ENCODE data around the gene TBCE. TPM values are rescaled to one million over a fixed set of nuclear protein-coding genes. Genes with fewer than 3 reads are reported as not detected.

TBCE gene
- polyA plus RNA-seq, 1 donor from 2014 or later = 72.9 TPM

DNA sequence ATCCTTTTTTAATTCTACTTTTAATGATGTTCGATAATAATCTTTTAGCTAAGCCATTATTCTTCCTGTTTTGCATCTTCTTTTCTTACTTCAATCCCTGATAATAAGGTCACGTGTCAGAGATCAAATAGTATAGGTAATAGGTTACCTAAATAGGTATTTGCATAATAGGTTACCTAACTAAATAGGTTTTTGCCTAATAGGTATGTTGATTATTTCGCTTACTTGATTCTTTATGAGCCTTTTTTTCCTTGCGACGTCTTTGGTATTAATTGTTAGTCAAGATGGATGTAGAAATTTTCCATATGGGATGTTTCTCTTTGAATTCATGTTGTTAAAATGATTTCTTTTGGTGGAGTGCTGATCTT is 36.3 kb upstream of the TBCE start:
- peak overlapping the region; percentile 0 for H3K9ac ChIP-seq (ENCODE audit: low read length)
- peak overlapping the region; percentile 75 for H3K4me3 ChIP-seq (ENCODE audit: low read length)
- H3K9me3 ChIP-seq (ENCODE audit: low read length) = no peaks in the 10 kb centered on the region
- no peak overlapping the region for H2AFZ ChIP-seq (ENCODE audit: low read depth, low read length)
- no peaks in the 10 kb centered on the region for H4K20me1 ChIP-seq (ENCODE audit: insufficient read depth)
- TF ChIP-seq POLR2AphosphoS5 (IDR thresholded peaks at IDR 0.05) (no peak), RAD21 (conservative IDR thresholded peaks at IDR 0.05) (no peak), EZH2 (IDR thresholded peaks at IDR 0.05; ENCODE audit: borderline replicate concordance, insufficient read depth, low read length, poor library complexity, severe bottlenecking) (no peak), EP300 (conservative IDR thresholded peaks at IDR 0.05; ENCODE audit: poor library complexity, severe bottlenecking) (no peak), SMC3 (conservative IDR thresholded peaks at IDR 0.05; ENCODE audit: poor library complexity) (no peak), MXI1 (conservative IDR thresholded peaks at IDR 0.05; ENCODE audit: poor library complexity, severe bottlenecking) (no peak), TAF1 (IDR thresholded peaks at IDR 0.05; ENCODE audit: low read depth) (no peak), CTCF (IDR thresholded peaks at IDR 0.05; ENCODE audit: poor library complexity, severe bottlenecking) (no peak), REST (IDR thresholded peaks at IDR 0.05; ENCODE audit: borderline replicate concordance) (no peak)
- no peaks in the 10 kb centered on the region for H3K36me3 ChIP-seq (ENCODE audit: insufficient read depth, low read length)
- peak overlapping the region; percentile 95 for H3K4me2 ChIP-seq (ENCODE audit: low read length)
- no peaks in the 10 kb centered on the region for H3F3A ChIP-seq (ENCODE audit: insufficient read depth, low read length, poor library complexity, severe bottlenecking)
- H3K27me3 ChIP-seq (ENCODE audit: insufficient read depth, low read depth, low read length) = no peaks in the 10 kb centered on the region
- H3K27ac ChIP-seq (ENCODE audit: low read length) = no peak overlapping the region
- H3K9me2 ChIP-seq (ENCODE audit: insufficient read depth, low read length) = no peaks in the 10 kb centered on the region
- H3K79me2 ChIP-seq (replicated peaks; ENCODE audit: insufficient read depth, low read length) = peaks cover 71% of the 10 kb centered on the region

- Histone ChIP-seq H3K9me2 (ENCODE audit: insufficient read depth, low read length) (no peaks in the 10 kb centered on the region), H3K27me3 (ENCODE audit: insufficient read depth, low read depth, low read length) (no peaks in the 10 kb centered on the region), H3F3A (ENCODE audit: insufficient read depth, low read length, poor library complexity, severe bottlenecking) (no peaks in the 10 kb centered on the region), H4K20me1 (ENCODE audit: insufficient read depth) (no peaks in the 10 kb centered on the region), H3K4me3 (ENCODE audit: low read length) (peak overlapping the region; percentile 75), H3K27ac (ENCODE audit: low read length) (peak overlapping the region; percentile 19), H2AFZ (ENCODE audit: low read depth, low read length) (no peak overlapping the region), H3K36me3 (ENCODE audit: insufficient read depth, low read length) (no peaks in the 10 kb centered on the region), H3K9me3 (ENCODE audit: low read length) (no peaks in the 10 kb centered on the region), H3K79me2 (replicated peaks; ENCODE audit: insufficient read depth, low read length) (peaks cover 66% of the 10 kb centered on the region), H3K4me2 (ENCODE audit: low read length) (peak overlapping the region; percentile 95), H3K9ac (ENCODE audit: low read length) (peak overlapping the region; percentile 0)
- no peak for TF ChIP-seq RAD21 (conservative IDR thresholded peaks at IDR 0.05)
Observed at GRCh38 chr1:235331401-235331800, 35.8 kb upstream of the TBCE start.

- H3K4me3 ChIP-seq (ENCODE audit: low read length) = no peak overlapping the region
- H3K36me3 ChIP-seq (ENCODE audit: insufficient read depth, low read length) = no peaks in the 10 kb centered on the region
- no peaks in the 10 kb centered on the region for H3K9me3 ChIP-seq (ENCODE audit: low read length)
- H3K27ac ChIP-seq (ENCODE audit: low read length) = no peak overlapping the region
- no peak overlapping the region for H2AFZ ChIP-seq (ENCODE audit: low read depth, low read length)
- no peak for TF ChIP-seq REST (IDR thresholded peaks at IDR 0.05; ENCODE audit: borderline replicate concordance)
- TF ChIP-seq POLR2AphosphoS5 (IDR thresholded peaks at IDR 0.05) = no peak
- no peak for TF ChIP-seq CTCF (IDR thresholded peaks at IDR 0.05; ENCODE audit: poor library complexity, severe bottlenecking)
- no peak for TF ChIP-seq RAD21 (conservative IDR thresholded peaks at IDR 0.05)
- TF ChIP-seq EP300 (conservative IDR thresholded peaks at IDR 0.05; ENCODE audit: poor library complexity, severe bottlenecking) = no peak
- TF ChIP-seq TAF1 (IDR thresholded peaks at IDR 0.05; ENCODE audit: low read depth) = no peak
- no peak for TF ChIP-seq SMC3 (conservative IDR thresholded peaks at IDR 0.05; ENCODE audit: poor library complexity)
- no peak for TF ChIP-seq EZH2 (IDR thresholded peaks at IDR 0.05; ENCODE audit: borderline replicate concordance, insufficient read depth, low read length, poor library complexity, severe bottlenecking)
- no peak for TF ChIP-seq MXI1 (conservative IDR thresholded peaks at IDR 0.05; ENCODE audit: poor library complexity, severe bottlenecking)
- H3K4me2 ChIP-seq (ENCODE audit: low read length) = no peak overlapping the region
- no peaks in the 10 kb centered on the region for H3F3A ChIP-seq (ENCODE audit: insufficient read depth, low read length, poor library complexity, severe bottlenecking)
- peaks cover 33% of the 10 kb centered on the region for H3K79me2 ChIP-seq (replicated peaks; ENCODE audit: insufficient read depth, low read length)
- H4K20me1 ChIP-seq (ENCODE audit: insufficient read depth) = no peaks in the 10 kb centered on the region
- no peaks in the 10 kb centered on the region for H3K9me2 ChIP-seq (ENCODE audit: insufficient read depth, low read length)
- H3K27me3 ChIP-seq (ENCODE audit: insufficient read depth, low read depth, low read length) = no peaks in the 10 kb centered on the region
- H3K9ac ChIP-seq (ENCODE audit: low read length) = no peak overlapping the region
Observed at GRCh38 chr1:235336903-235337302, 30.3 kb upstream of the TBCE start.

All from neural cell (in vitro differentiated cells).